Esophagus squamous epithelium (tissue), 4 donors: Measurements from ENCODE around the gene MOGAT2.

Source experiments
- CTCF ChIP-seq, 6 experiments: fragments of 450-650 bp in 4 of 6; fragments of 200-600 bp in 2 of 6; sonication (generic) in 2 of 6; IDR thresholded peaks; one replicate each; pipeline ENCODE4 v1.5.1; 2016 to 2019; ENCODE audit warnings: antibody characterized with exemption in 6 of 6, mild to moderate bottlenecking in 4 of 6, moderate library complexity in 4 of 6
- POLR2A ChIP-seq, 4 donors: fragments of 450-650 bp; IDR thresholded peaks; one replicate each; pipeline ENCODE4 v1.6.1; 2017; ENCODE audit warnings: antibody characterized with exemption in 4 of 4, mild to moderate bottlenecking in 4 of 4, moderate library complexity in 3 of 4

GRCh38 chr11:75780888-75781287 is 63.2 kb downstream of the MOGAT2 start:
- TF ChIP-seq CTCF (IDR thresholded peaks at IDR 0.05) (no peak), POLR2A (IDR thresholded peaks at IDR 0.05) (no peak)
